GM04503 (cell line): ENCODE data around the gene COL18A1.

ENCODE experiments used
- DNase-seq: peaks from one replicate; pipeline ENCODE4 v3.0.0-alpha.2; 2012; ENCODE audit warnings: low read depth

The COL18A1 gene

GRCh38 chr21:45507888-45508508, 103.0 kb downstream of the COL18A1 start:
- no peak for DNase-seq

GRCh38 chr21:45508607-45509565, 103.9 kb downstream of the COL18A1 start:
- DNase-seq: no peak

DNA sequence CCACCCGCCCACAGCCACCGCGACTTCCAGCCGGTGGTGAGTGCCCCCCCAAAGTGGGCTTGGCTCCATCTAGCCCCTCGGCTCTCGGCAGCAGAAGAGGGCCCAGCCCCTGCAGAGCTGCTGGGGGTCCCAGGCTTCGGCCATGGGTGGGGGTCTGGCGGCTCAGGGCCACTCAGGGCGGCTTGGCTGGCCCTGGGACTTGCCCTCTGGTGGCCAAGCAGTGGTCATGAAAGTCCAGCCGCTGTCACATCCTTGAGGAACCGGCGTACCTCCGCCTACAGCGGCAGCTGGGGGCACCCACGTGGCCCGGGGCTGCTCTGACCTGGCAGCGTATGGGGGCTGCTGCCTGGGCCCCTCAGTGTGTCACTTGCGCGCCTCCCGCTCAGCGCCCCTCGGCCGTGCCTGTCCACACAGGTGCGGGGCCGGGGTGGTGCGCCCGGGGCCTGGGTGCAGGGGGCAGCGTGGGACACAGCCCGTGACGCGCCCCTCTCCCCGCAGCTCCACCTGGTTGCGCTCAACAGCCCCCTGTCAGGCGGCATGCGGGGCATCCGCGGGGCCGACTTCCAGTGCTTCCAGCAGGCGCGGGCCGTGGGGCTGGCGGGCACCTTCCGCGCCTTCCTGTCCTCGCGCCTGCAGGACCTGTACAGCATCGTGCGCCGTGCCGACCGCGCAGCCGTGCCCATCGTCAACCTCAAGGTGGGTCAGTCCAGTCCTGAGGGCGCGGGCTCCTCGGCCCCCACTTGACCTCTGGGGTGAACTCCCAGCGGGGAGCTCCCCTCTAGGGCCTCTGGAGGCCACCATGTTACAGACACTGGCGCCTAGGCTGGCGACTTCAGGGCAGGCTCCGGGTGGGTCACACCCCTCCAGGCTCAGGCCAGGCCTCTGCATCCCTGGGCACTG, 104.9 kb downstream of the COL18A1 start:
- no peak for DNase-seq

DNA sequence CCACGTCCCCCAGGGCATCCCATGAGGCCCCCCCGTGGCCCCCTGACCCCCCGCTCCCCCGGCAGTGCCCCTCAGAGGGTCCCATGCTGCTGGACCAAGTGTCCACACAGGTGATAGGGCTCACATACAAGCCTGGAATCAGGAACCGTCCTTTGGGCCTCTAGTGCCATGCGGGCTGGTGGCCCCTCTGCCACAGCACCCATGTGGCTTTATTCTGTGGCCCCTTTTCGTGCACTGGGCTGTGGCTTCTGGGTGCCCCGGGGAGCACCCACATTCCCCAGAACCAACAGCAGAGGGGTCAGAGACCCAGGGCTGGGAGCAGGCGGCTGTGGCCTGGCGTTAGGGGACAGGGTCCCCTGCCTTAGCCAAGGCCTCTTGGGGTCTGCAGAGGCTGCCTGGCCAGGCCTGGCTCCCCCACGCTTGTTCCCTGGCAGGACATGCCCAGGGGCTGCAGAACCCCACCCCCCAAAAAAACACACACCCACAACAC, 105.5 kb downstream of the COL18A1 start:
- no peak for DNase-seq

- no peak for DNase-seq
Measured at GRCh38 chr21:45511007-45511406, 106.0 kb downstream of the COL18A1 start.

DNA sequence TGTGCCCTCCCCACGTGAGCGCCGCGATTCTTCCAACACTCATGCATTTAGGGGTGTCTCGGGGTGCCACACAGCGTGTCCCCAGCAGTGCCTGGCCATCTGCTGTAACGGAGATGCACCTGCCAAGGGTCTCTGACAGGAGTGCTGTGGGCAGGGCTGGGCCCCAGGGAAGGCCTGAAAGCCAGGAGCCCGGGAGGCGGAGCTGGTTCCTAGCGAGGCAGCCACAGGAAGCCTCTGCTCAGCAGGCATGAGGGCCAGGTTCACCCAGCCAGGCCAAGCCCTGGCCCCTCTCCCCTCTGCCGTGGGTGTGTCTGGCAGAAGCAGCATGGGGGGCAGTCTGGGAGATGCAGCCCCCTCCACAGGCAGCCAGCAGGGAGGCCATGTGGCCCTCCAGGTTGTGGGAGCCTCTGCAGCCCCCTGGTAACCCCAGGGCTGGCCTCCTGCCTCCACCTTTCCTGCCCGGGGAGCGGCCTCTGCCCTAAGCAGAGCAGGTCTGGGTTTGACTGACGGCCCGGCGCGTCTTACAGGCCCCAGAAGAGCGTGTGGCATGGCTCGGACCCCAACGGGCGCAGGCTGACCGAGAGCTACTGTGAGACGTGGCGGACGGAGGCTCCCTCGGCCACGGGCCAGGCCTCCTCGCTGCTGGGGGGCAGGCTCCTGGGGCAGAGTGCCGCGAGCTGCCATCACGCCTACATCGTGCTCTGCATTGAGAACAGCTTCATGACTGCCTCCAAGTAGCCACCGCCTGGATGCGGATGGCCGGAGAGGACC, 106.9 kb downstream of the COL18A1 start:
- no peak for DNase-seq

GRCh38 chr21:45512626-45513002, 107.6 kb downstream of the COL18A1 start:
- no peak for DNase-seq

- no peak for DNase-seq
Measured at GRCh38 chr21:45513003-45513717, 108.2 kb downstream of the COL18A1 start.

DNA sequence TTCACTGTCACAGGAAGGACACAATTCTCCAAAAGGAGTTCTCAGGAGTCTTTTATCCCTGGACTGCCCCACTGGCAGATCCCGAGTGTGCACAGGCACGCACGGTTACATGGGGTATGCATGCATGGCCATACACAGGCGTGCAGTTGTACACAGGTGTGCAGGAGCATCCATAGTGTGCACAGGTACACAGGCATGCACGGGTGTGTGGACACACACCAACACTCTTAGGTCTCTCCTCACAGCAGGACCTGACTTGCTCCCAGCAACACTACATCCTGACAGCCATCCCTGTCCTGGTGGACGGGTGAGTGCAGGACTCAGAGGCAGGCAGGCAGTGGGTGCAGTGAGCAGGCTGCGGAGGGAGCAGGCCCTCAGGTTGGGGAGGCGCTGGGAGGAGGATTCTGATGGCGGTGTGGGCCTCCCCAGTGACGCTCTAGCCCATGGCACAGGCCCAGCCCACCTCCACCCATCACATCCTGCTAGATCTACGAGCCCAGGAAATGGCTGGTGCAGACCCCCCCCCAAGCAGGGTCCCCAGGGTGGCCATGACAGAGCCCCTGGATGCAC, 108.9 kb downstream of the COL18A1 start:
- DNase-seq: no peak

GRCh38 chr21:45514311-45515021, 109.5 kb downstream of the COL18A1 start:
- no peak for DNase-seq

- DNase-seq: no peak
Measured at GRCh38 chr21:45515241-45516061, 110.5 kb downstream of the COL18A1 start.

DNA sequence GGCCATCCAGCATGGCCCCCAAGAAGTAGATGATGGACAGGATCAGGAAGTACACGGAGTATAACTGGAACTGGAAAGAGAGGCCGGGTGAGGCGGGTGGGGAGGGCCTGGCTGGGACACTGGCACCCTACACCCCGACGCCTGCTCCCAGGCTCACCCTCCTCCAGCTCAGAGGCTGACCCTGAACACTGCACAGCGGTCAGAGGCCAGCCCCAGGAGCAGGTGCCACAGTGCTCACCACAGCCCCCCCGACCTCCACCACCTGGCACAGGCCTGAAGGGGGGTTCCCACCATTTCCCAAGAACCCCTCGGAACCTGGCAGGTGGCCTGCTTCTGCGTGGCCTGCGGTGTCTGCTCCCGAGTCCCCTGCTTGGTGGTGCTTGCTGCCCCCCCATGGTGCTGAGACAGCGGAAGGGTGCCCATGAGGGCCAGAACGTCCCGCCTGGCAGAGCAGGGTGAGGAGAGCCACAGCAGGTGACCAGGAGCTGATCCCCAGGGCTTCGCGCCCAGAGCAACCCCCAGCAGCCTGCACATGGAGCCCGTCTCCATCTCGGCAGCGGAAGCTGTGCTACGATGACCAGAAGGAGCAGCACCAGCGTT, 111.2 kb downstream of the COL18A1 start:
- no peak for DNase-seq

DNA sequence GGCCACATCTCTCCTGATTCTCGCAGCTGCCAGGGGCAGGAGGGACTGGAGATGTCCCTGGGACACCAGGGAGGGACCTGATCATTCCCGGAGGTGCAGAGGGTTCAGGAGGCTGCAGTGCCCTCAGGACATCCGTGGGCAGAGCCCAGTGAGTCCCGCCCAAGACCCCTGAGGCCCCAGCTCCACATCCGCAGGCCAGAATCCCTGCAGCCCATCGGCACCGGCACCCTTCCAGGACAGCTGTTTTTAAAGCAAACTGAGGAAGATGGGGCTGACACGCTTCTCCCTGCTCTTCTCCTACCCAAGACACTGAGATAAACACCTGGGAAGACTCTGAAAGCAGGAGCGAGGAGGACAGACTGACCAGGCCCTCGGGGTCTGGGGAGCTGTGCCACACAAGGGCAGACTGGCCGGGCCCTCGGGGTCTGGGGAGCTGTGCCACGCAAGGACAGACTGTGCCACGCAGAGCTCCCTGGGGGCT, 111.7 kb downstream of the COL18A1 start:
- no peak for DNase-seq

GRCh38 chr21:45517249-45518065, 112.5 kb downstream of the COL18A1 start:
- DNase-seq: no peak

- no peak for DNase-seq
Measured at GRCh38 chr21:45518742-45519141, 113.8 kb downstream of the COL18A1 start.

DNA sequence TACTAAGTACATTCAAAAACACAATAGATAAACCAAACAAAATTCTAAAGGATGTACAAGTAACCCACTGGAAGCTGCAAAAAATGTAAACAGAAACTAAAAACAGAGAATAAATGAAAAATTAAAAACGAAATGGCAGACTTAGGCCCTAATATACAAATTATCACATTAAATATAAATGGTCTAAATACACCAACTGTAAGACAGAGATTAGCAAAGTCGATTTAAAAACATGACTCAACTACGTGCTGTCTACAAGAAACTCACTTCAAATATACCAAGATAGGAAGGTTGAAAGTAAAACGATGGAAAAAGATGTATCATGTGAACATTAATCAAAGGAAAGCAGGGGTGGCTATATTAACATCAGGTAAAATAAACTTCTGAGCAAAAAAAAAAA, 114.2 kb downstream of the COL18A1 start:
- no peak for DNase-seq

GRCh38 chr21:45521241-45521640, 116.3 kb downstream of the COL18A1 start:
- no peak for DNase-seq
